HG03135 (cell line): ENCODE results near the gene SLC30A4.
"Not testable (repeated sequence)": the region's sequence is repeated elsewhere in the genome, so short reads cannot be mapped to it uniquely, and the experiment has no call there.

Experiments used
- ATAC-seq: cut with Tn5 transposase; IDR thresholded peaks from one replicate; pipeline ENCODE4 v1.9.1; 2021; ENCODE audit warnings: mild to moderate bottlenecking, moderate library complexity; ENCODE audit not compliant: unreplicated experiment

The SLC30A4 gene

DNA sequence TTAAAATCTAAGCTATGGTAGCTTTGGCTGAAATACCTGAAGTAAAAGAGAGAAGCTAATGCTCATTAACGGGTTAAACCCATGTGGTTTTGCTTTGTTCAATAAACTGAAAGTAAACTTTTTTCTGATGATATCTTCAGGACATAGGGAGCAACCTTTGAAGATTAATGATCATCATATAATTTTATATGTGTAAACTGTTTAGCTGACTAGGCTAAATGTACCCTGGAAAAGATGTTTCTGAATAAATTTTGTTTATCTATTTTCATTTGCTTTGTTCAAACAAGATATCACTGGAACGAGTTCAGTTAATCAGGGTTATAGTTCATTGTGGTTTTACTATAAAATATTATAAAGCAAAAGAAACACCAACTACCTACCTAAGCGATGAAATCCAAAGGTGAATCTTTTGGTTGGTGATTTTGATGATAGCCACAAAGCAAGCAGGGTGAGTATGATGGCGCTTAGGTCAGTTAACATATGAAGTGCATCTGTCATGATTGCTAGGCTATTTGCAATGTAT is 11.7 kb downstream of the SLC30A4 start:
- no peak for ATAC-seq

DNA sequence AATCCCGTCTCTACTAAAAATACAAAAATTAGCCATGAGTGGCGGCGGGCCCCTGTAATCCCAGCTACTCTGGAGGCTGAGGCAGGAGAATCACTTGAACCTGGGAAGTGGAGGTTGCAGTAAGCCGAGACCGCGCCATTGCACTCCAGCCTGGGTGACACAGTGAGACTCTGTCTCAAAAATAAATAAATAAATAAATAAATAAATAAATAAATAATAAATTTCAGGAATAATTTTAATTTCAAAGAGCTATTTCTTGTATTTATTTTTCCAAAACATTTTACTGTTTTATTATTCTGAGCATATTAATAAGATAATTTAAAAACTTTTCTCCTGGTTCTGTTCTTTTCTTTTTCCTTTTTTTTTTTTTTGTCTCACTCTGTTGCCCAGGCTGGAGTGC is 15.4 kb downstream of the SLC30A4 start:
- ATAC-seq: not testable (repeated sequence)

DNA sequence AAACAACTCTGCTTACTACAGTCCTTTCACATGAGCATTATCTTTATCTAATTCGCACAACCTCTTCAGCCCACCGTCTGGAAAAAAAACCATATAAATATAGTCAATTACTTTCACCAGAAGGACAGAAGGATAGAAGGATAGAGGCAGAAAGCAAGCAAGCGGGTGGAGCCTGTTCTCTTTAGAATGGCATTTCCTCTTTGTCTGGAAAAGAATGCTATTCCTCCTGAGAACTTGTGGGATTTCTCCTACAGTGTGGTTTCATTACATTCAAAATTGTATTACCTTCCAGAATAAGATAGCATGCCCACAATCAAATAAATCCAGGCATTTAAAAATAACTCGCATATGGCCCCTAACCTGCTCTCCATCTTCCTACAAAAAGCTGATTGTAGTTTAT is 23.1 kb downstream of the SLC30A4 start:
- ATAC-seq: no peak

DNA sequence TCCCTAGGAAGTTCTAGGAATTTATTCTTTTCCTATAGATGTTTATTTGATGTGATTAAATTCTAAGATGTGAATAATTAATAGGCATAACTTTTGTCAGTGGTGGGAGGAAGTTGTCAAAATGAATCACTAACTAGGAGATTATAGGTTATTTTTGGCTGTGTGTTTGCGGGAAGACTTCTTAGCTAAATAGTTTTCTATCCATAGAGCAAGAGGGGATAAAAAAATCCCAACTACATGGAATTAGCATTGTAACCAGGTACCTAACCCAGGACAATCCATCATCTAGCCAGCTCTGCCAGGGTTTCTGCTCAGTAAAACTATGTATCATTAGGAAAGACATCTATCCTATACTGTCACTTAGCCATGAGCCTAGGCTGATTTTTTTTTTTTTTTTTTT is 23.9 kb downstream of the SLC30A4 start:
- no peak for ATAC-seq

DNA sequence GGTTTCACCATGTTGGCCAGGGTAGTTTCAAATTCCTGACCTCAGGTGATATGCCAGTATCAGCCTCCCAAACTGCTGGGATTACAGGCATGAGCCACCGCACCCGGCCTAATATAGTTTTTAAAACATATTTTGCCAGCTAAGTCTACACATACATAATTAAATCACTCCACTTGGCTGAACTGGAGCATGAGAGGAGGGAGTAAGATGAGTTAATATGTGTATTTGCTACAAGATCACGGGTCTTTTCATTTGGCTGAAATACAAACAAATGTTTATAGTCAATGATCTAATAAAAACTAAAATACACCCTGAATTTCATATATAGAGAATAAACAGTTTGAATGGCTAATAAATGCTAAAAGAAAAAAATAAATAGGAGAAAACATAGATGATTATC is 25.3 kb downstream of the SLC30A4 start:
- no peak for ATAC-seq

DNA sequence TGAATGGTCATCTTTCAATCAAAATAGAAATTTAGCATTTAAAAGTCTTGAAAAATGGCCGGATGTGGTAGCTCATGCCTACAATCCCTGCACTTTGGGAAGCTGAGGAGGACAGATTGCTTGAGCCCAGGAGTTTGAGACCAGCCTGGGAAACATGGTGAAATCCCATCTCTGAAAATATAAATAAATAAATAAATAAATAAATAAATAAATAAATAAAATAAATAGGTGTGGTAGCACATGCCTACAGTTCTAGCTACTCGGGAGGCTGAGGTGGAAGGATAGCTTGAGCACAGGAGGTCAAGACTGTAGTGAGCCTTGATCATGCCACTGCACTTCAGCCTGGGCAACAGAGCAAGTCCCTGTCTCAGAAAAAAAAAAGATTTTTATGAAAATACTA is 25.9 kb downstream of the SLC30A4 start:
- no peak for ATAC-seq

DNA sequence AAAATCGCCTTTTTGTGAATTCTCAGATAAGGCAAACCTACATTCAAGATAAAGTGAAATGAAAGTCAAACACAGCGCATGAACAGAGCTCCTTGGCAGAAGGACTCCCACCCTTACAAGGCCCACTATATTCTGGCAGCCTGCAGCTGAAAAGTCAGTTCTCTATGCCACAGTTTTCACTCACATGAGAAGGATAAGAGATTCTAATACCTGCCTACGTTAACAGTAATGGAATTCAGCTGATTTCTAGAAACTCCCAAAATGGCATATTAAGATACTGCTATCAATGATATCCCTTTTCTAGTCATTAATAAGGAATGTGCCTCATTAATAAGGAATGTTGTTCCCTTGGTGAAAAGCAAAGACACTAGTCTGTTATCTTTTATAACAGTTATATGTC is 27.0 kb downstream of the SLC30A4 start:
- no peak for ATAC-seq

DNA sequence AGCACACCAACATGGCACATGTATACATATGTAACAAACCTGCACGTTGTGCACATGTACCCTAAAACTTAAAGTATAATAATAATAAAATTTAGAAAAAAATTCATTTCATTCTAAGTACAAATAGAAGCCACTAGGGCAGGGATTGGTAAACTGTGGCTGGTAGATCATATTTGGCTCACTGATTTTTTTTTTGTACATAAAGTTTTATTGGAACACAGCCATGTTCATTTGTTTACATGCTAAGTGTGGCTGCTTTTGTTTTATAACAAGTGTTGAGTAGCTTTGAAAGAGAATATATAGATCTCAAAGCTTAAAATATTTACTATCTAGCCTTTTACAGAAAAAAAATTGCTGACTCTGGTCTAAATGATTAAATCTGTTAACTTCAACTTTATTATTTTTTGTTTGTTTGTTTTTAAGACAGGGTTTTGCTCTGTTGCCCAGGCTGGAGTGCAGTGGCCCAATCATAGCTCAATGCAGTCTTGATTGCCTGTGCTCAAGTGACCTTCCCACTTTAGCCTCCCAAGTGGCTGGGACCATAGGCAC is 32.8 kb downstream of the SLC30A4 start:
- ATAC-seq: no peak

DNA sequence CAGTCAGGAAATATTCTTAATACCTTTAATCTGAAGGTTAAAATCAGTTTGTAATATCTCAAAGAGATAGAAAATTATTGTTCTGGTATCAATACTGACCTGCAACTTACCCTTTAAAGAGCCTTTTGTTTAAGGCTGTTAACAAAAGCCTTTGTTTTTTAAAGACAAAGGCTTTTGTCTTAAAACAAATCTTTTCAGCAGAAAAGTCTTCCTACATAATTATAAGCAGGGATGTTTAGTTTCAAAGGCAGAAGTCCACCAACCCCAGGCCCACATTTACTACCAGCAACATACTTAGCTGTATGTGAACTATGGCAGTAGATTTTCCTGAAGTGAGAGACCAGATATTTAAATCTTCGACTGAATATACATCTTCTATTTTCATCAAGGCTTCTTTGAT is 36.2 kb downstream of the SLC30A4 start:
- no peak for ATAC-seq

DNA sequence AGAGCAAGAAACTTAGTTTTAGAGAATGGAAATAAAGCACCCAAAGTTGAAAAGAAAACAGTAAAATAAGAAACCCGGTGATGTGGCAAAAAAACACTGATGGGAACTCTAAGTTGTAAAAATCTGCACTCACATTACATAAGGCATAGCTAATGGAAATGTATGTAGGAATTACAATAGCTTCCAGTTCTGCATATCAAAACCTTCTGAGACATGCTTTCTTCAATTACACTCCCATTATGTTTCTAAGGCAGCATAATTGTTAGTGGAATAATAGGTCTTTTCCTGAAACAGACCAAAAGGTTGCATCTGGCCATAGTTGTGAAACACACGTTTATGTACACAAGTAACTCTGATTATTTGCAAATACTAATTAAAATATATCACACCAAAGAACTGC is 41.4 kb downstream of the SLC30A4 start:
- no peak for ATAC-seq

DNA sequence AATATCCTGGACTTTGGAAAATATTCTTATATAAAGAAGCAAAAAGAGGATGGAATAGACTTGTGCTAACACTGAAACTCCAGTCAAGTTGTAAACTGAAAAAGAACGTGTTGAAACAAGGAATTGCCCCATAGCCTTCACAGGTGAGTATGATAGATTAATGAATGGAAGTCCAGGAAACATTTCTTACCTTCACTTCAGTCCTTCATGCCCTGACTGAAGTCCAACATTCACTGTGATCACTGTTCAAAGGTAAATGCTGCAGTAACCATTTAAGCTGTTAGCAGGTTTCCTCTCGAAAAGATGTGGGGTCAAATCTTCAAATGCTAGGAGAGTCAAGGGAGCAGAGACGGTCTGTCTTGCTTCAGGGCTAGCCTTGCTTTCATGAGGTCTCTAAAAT is 46.1 kb downstream of the SLC30A4 start:
- ATAC-seq: no peak

DNA sequence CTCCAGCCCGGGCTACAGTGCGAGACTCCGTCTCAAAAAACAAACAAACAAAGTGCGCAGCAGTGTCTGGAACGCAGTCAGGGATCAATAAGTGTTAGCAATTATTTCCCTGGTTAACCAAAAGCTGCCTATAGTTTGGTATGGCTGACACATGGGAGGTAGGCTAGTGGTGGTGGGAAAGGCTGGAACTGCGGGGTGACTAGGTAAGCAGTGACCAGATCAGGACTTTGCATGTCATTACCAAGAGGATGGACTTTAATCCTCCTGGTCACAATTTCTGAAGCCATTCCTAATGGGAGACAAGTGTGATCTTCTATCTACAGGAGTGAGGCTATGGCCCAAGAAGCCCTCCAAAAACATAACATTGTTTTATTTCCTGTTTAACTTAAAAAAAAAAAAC is 47.8 kb downstream of the SLC30A4 start:
- no peak for ATAC-seq

DNA sequence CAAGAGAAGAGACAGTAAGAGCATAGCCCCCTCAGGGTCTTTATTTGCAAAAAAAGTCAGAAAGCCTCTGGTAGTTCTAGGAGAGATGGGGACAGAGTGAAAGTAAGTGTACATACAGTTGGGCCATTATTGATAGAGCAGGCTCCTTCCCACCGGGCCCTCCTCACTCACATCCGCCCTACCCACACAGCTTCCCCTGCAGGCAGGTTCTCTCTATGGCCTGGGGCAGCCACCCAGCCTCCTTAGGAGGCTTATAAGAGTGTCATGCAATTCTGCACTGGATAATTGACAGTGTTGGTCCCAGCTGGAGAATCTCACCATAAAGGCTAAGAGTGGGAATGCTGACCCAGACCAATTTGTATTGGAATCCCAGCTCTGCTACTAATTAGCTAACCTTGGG is 49.5 kb downstream of the SLC30A4 start:
- no peak for ATAC-seq

DNA sequence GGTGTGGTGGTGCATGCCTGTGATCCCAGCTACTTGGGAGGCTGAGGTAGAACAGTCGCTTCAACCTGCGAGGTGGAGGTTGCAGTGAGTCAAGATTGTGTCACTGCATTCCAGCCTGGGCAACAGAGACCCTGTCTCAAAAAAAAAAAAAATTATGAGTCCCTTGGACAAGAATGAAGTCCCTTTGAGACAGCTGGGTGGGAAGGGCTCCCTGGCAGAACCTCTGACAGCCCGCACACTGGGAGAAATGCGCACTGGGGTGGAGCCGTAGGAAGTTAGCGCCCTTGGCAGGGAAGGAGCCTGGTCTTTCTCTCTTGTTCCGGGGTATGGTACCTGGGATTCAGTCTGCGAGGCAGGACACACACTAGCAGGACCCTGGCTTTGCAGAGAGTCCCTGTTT is 51.4 kb downstream of the SLC30A4 start:
- no peak for ATAC-seq

DNA sequence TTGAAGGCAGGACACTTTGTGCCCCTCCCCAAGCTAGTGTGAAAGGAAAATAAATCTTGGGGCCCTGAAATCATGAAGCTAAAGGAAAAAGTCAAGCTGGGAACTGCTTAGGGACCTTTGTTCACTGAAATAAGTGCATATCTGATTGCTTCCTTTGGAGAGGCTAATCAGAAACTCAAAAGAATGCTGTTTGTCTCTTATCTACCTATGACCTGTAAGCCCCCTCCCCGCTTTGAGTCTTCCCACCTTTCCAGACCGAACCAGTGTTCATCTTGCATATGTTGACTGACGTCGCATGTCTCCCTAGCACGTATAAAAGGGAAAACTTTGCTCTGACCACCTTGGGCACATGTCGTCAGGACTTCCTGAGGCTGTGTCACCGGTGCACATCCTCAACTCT is 53.1 kb downstream of the SLC30A4 start:
- ATAC-seq: no peak

DNA sequence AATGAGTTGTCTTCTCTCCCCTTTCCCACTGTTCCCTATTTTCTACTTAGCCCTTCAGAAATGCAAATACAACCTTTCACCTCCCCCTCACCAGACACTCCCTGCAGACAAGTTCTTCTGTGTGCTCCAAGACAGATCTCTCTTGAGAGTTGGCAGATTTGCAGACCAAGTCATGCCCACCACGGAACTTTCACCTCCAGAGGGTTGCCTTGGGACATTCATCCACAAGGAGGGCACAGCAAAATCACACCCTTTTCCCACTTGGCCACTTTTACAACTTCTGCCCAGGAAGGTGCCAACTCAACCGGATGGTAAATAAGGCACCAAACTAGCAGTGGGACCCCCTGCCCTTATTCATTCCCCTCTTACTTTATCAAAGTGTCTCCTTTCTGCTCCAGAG is 53.5 kb downstream of the SLC30A4 start:
- ATAC-seq: no peak

DNA sequence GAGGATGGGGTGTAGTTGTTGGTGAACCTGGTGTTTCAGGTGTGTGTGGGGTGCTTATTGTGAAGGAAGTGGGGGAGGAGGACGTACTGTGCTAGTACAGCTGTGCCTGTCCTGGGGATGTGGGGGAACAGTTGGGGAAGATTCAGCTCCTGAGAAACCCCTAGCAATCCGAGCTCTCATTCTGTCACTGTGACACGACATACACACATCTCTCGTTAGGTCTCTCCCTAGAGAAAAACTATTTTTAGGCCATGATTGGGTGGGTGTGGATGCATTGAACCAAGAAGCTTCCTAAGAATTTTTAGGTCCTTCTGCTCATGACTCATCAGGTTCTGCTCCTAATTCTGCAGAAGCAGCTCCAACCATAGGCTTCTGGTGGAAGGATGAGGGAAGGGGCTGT is 54.3 kb downstream of the SLC30A4 start:
- ATAC-seq: no peak

DNA sequence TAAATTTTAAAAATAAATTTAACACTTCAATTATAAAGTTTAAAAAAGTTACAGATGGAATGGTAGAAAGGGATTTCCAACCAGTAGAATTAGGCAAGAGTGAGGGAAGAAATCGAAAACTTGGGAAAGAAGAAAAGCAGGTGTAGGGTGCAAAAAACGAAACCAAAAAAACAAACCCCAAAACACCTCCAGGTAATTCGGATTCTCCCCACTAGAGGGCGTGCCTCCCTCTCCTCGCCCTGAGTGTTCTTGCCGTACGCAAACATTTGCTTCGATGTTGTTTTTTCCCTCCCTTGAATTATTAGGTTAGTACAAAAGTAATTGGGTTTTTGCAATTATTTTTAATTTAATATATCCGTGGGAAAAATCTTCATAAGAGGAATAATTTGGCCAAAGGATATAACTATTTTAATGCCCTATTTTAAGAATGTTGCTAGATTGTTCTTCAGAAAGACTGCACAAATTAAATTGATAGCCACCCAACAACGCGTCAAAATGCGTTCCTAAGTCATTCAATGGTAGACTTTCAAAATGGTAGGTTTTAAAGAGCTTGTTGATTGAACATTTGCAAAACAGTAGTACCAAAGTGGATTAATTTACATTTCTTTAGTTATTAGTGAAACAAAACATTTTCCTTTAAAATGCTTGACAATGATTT is 63.7 kb downstream of the SLC30A4 start:
- no peak for ATAC-seq

DNA sequence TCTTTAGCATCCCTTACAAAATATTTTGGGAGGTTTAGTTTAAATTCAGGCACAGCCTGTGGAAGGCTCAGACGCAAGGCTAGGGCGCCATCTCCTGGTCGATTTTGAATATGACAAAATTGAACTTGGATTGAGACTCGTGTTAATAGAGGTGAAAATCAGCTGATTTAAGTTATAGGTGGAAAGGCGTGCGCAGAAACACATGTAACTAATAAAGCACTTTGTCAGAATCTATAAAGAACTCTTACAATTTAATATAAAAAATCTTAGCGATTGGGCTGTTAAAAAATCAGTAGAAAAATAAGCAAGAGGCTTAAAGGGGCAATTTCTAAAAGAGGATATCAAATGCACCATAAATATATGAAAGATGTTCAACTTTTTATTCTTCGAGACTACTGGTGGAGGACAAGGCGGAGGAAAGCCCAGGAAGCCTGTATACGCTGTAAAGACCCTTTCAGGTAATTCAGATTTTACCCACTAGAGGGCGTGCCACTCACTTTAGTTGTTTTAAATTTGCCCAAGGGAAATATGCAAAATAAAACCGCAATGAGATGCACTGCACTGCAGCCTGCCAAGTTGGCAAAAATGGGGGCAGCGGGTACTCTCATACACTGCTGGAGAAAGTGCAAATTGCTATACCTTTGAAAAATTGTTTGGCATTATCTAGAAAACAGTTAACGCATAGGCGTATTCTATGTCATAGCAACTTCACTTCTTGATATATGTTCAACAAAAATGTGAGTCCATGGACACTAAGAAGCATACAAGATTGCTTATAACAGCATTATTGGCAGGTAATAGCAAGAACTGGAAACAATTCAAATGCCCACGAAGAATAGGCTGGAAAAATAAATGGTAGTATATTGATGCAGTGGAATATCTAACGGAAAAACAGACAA is 64.7 kb downstream of the SLC30A4 start:
- peak; percentile 60 for ATAC-seq

DNA sequence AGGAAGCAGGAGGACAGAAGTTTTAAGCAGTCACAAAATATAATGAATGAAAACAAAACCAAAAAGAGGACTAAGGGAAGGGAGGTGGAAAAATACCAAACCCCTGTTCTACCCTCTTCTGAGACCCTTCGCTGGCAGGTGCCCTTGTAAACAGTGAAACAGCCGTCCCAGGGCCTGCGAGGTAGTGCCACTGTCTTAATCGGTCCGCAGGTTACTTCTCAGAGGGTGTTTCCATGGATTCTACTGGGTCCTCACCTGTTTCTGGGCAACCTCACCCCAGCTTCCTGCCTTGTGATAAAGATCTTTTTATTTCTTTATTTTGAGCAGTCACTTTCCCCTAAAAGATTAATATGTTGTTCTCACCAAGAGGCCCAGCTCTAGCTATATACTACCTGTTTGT is 65.3 kb downstream of the SLC30A4 start:
- ATAC-seq: no peak

DNA sequence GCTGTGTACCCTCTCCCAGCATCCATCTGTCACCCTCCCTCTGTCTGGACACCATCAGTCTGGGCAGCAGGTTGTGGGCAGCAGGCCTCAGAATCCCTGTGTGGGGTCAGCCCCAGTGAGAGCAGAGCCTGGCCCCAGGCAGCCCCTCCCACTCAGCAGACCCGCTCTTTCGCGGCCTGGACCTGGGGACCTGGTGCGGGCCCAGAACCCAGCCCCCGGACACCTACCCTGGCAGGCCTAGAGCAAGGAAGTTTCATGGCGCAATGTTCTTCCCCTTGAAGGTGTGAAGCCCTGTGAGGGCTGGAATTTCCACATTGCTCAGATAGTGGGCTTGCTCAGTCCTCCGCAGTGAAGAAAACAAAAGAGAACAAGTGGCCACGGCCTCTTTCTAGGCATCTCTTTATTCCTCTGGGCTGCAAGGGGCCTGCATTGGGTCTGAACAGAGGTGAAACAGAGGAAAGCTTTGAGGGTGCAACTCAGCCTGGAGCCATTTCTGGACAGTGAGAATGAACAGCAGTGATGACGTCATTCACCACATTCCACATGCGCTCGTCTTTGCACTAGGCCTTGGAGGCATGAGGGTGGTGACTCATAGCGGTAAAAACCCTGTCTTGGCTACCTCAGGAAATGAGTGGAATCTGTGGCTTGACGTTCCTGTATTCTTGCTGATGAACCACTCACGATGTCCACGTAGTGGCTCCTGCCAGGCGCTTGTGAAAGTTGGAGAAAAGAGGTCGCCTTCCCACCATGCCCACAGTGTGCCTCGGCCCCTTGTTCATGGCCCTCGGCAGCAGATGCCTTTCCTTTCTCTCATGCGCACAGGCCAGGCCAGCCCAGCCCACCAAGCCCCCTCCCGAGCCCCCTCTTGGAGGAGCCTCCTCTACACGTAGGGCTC is 66.1 kb downstream of the SLC30A4 start:
- ATAC-seq: no peak
